ENCODE measurements around the gene C16orf46. TPM values are rescaled to one million over a fixed set of nuclear protein-coding genes. Genes with fewer than 3 reads are reported as not detected.

The C16orf46 gene
- total RNA-seq, 4 donors from 2014 or later: 0.78 to 3.3 TPM; not detected in 2

- DNase-seq (ENCODE audit: low spot score in 2 of 2): peak; percentile 85 to 96
Observed at GRCh38 chr16:81076566-81077075, 417 bp downstream of the C16orf46 start.

GRCh38 chr16:81073560-81074330, 3.3 kb downstream of the C16orf46 start:
- Histone ChIP-seq H3K4me1 (peaks cover 0 to 11% (median 1%) of the 10 kb centered on the region in 4 donors), H3K27me3 (no peaks in the 10 kb centered on the region), H3K9me3 (no peaks in the 10 kb centered on the region), H3K27ac (no peak overlapping the region), H3K36me3 (no peaks in the 10 kb centered on the region), H3K4me3 (no peak overlapping the region)
- TF ChIP-seq CTCF (IDR thresholded peaks at IDR 0.05): no peak
- TF ChIP-seq EP300 (IDR thresholded peaks at IDR 0.05): no peak
- no peak for TF ChIP-seq POLR2A (IDR thresholded peaks at IDR 0.05)
- 62 to 63% methylated on average over 5 of the region's 5 CpGs for WGBS, 2 donors
- DNase-seq (ENCODE audit: low spot score in 2 of 2): no peak

More at GRCh38 chr16:81076566-81077075, 417 bp downstream of the C16orf46 start:
- TF ChIP-seq CTCF (IDR thresholded peaks at IDR 0.05) (no peak), EP300 (IDR thresholded peaks at IDR 0.05) (peak in 1 of 2 donors; percentile 72)
- Histone ChIP-seq H3K27me3 (no peaks in the 10 kb centered on the region), H3K27ac (peak overlapping the region; percentile 79 to 98 (median 92)), H3K9me3 (no peaks in the 10 kb centered on the region), H3K4me3 (peak overlapping the region; percentile 43 to 94 (median 57)), H3K4me1 (peaks cover 0 to 11% (median 1%) of the 10 kb centered on the region in 4 donors), H3K36me3 (peaks cover 0 to 10% (median 0%) of the 10 kb centered on the region in 3 donors)
- WGBS, 2 donors: 0 to 1% methylated on average over 26 to 27 of the region's 27 CpGs

GRCh38 chr16:81071805-81072204, 5.2 kb downstream of the C16orf46 start:
- DNase-seq (ENCODE audit: low spot score in 2 of 2): no peak
- H3K4me1 ChIP-seq: peaks cover 0 to 7% (median 0%) of the 10 kb centered on the region in 4 donors
- H3K4me3 ChIP-seq: no peak overlapping the region
- H3K27me3 ChIP-seq: no peaks in the 10 kb centered on the region
- 81 to 83% methylated on average over 4 of the region's 4 CpGs for WGBS, 2 donors
- H3K36me3 ChIP-seq: no peaks in the 10 kb centered on the region
- no peaks in the 10 kb centered on the region for H3K9me3 ChIP-seq
- H3K27ac ChIP-seq: no peak overlapping the region
- TF ChIP-seq CTCF (IDR thresholded peaks at IDR 0.05): no peak
- TF ChIP-seq EP300 (IDR thresholded peaks at IDR 0.05): no peak
- no peak for TF ChIP-seq POLR2A (IDR thresholded peaks at IDR 0.05)

GRCh38 chr16:81070979-81071378, 6.1 kb downstream of the C16orf46 start:
- Histone ChIP-seq H3K27me3 (no peaks in the 10 kb centered on the region), H3K4me3 (no peak overlapping the region), H3K36me3 (no peaks in the 10 kb centered on the region), H3K9me3 (no peaks in the 10 kb centered on the region), H3K27ac (no peak overlapping the region), H3K4me1 (peaks cover 0 to 1% (median 0%) of the 10 kb centered on the region in 4 donors)
- TF ChIP-seq POLR2A (IDR thresholded peaks at IDR 0.05): no peak
- TF ChIP-seq EP300 (IDR thresholded peaks at IDR 0.05): no peak
- no peak for TF ChIP-seq CTCF (IDR thresholded peaks at IDR 0.05)
- 82 to 93% methylated on average over 7 to 8 of the region's 8 CpGs for WGBS, 2 donors
- DNase-seq (ENCODE audit: low spot score in 2 of 2): no peak

- TF ChIP-seq EP300 (IDR thresholded peaks at IDR 0.05) (no peak), POLR2A (IDR thresholded peaks at IDR 0.05) (no peak), CTCF (IDR thresholded peaks at IDR 0.05) (no peak)
- no peak for DNase-seq (ENCODE audit: low spot score in 2 of 2)
- no peak overlapping the region for H3K27ac ChIP-seq
- H3K27me3 ChIP-seq: no peaks in the 10 kb centered on the region
- WGBS, 2 donors: 95 to 98% methylated on average over 4 of the region's 4 CpGs
- H3K36me3 ChIP-seq: no peaks in the 10 kb centered on the region
- H3K4me3 ChIP-seq: no peak overlapping the region
- no peaks in the 10 kb centered on the region for H3K9me3 ChIP-seq
- no peaks in the 10 kb centered on the region for H3K4me1 ChIP-seq
Observed at GRCh38 chr16:81069063-81069462, 8.0 kb downstream of the C16orf46 start.

Data from tibial nerve (tissue), 4 donors.